ENCODE results near the gene INTS11.

DNA sequence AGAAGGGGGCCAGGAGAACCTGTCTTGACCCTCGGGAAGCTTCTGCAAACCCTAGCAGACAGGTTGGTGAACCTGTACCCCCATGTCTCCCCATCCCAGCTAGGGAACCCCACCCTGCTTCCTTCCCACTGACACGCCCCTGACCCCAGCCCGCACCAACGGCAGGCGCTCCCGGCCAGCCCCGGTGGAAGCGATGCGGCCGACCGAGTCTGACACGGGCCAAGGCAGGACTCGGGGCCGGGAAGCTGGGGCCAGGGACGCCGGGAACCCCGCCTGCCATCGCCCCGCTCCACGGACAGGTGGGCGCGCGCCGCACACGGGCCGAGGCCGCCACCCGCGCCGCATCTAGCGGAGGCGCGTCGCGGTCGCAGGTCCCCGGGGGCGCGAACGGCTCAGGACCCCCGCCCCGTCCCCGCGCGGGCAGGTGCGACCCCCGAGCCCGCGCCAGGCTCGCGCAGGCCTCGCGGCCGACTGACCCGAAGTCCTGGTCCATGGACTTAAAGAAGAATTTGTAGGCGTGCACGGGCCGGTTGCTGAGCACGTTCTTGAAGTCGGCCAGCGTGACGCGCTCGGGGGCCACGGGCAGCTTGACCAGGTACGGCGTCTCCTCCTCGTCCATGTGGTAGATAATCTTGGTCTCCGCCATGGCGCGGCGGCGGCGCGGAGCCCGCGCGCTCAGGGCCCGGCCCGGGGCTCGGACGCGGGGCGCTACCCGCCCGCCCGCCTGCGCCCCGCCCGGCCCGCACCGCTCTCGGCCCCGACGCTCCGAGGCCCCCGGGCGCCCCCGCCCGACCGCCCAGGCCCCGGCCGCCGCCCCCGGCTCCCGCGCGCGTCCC is 24.2 kb upstream of the INTS11 start:
- no peak for TF ChIP-seq EZH2 (IDR thresholded peaks at IDR 0.05; ENCODE audit: borderline replicate concordance, low read depth, low read length, severe bottlenecking)
- TF ChIP-seq, protein P1, sequence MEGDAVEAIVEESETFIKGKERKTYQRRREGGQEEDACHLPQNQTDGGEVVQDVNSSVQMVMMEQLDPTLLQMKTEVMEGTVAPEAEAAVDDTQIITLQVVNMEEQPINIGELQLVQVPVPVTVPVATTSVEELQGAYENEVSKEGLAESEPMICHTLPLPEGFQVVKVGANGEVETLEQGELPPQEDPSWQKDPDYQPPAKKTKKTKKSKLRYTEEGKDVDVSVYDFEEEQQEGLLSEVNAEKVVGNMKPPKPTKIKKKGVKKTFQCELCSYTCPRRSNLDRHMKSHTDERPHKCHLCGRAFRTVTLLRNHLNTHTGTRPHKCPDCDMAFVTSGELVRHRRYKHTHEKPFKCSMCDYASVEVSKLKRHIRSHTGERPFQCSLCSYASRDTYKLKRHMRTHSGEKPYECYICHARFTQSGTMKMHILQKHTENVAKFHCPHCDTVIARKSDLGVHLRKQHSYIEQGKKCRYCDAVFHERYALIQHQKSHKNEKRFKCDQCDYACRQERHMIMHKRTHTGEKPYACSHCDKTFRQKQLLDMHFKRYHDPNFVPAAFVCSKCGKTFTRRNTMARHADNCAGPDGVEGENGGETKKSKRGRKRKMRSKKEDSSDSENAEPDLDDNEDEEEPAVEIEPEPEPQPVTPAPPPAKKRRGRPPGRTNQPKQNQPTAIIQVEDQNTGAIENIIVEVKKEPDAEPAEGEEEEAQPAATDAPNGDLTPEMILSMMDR (IDR thresholded peaks at IDR 0.05; ENCODE audit: borderline replicate concordance, extremely low read depth, low read length, poor library complexity, severe bottlenecking) = no peak
